Peyer's patch (tissue), 4 donors: Measurements from ENCODE around the gene TDRD6.

Experiments used
- CTCF ChIP-seq, 6 experiments: fragments of 450-650 bp in 4 of 6; fragments of 200-600 bp in 2 of 6; sonication (generic) in 1 of 6; IDR thresholded peaks; one replicate each; pipeline ENCODE4 v1.5.1; 2017 to 2019; ENCODE audit warnings: antibody characterized with exemption in 6 of 6, mild to moderate bottlenecking in 3 of 6, moderate library complexity in 1 of 6
- POLR2A ChIP-seq, 2 donors: fragments of 450-650 bp; IDR thresholded peaks; one replicate each; pipeline ENCODE4 v1.5.1; 2017; ENCODE audit warnings: antibody characterized with exemption in 2 of 2, mild to moderate bottlenecking in 2 of 2, moderate library complexity in 2 of 2

- TF ChIP-seq POLR2A (IDR thresholded peaks at IDR 0.05), result no peak
- TF ChIP-seq CTCF (IDR thresholded peaks at IDR 0.05), result no peak
These were observed 13.3 kb upstream of the TDRD6 start for GRCh38 chr6:46674410-46674809.
